WERI-Rb-1 (cell line): Measurements from ENCODE around the gene LMF2.

ENCODE experiments used
- DNase-seq: peaks from one replicate; pipeline ENCODE4 v3.0.0-alpha.2; 2020
- H3K27ac ChIP-seq: fragments of 250-450 bp; sonication (Bioruptor Pico); 2 replicates; pipeline ENCODE4 v1.5.1; 2020; ENCODE audit warnings: mild to moderate bottlenecking, moderate library complexity
- H3K27me3 ChIP-seq: fragments of 250-450 bp; sonication (Bioruptor Pico); 2 replicates; pipeline ENCODE4 v1.5.1; 2021; ENCODE audit warnings: mild to moderate bottlenecking, low read depth, moderate library complexity; ENCODE audit not compliant: insufficient read depth, severe bottlenecking
- H3K36me3 ChIP-seq: fragments of 250-450 bp; sonication (Bioruptor Pico); 2 replicates; pipeline ENCODE4 v1.5.1; 2020; ENCODE audit warnings: mild to moderate bottlenecking, moderate library complexity
- H3K4me3 ChIP-seq: 2 replicates; pipeline ENCODE4 v1.5.1; 2011; ENCODE audit warnings: low read depth, mild to moderate bottlenecking, control low read depth, low read length
- H3K9me3 ChIP-seq: fragments of 250-450 bp; sonication (Bioruptor Pico); 2 replicates; pipeline ENCODE4 v1.5.1; 2021; ENCODE audit warnings: mild to moderate bottlenecking, moderate library complexity; ENCODE audit not compliant: severe bottlenecking
- CTCF ChIP-seq: IDR thresholded peaks from 2 replicates; pipeline ENCODE4 v1.5.1; 2011; ENCODE audit warnings: low read depth, mild to moderate bottlenecking, control low read depth, inconsistent platforms, low read length

LMF2 gene

GRCh38 chr22:50507421-50507990, at the start of gene LMF2:
TSS of gene LMF2 (minus strand) at chr22:50507702. CDS start at chr22:50507675, 27 bp downstream.
- DNase-seq: peak; percentile 89
- H3K27ac ChIP-seq: peak within 1 kb of the TSS; percentile 99
- peaks cover 54% of the 10 kb centered on the region for H3K36me3 ChIP-seq
- peak within 1 kb of the TSS; percentile 97 for H3K4me3 ChIP-seq
- TF ChIP-seq CTCF: no peak
- H3K27me3 ChIP-seq: no peaks in the 10 kb centered on the region
- no peaks in the 10 kb centered on the region for H3K9me3 ChIP-seq

- Histone ChIP-seq H3K27me3 (no peaks in the 10 kb centered on the region), H3K9me3 (no peaks in the 10 kb centered on the region), H3K36me3 (no peaks in the 10 kb centered on the region), H3K27ac (no peak overlapping the region), H3K4me3 (no peak overlapping the region)
- no peak for DNase-seq
- no peak for TF ChIP-seq CTCF
Measured at GRCh38 chr22:50556703-50557102, 49.2 kb upstream of the LMF2 start.

- TF ChIP-seq CTCF: no peak
- H3K36me3 ChIP-seq: no peaks in the 10 kb centered on the region
- no peaks in the 10 kb centered on the region for H3K9me3 ChIP-seq
- no peak for DNase-seq
- H3K4me3 ChIP-seq: no peak overlapping the region
- H3K27ac ChIP-seq: no peak overlapping the region
- H3K27me3 ChIP-seq: no peaks in the 10 kb centered on the region
Measured at GRCh38 chr22:50553310-50553709, 45.8 kb upstream of the LMF2 start.

GRCh38 chr22:50551160-50551752, 43.8 kb upstream of the LMF2 start:
- Histone ChIP-seq H3K36me3 (no peaks in the 10 kb centered on the region), H3K27ac (no peak overlapping the region), H3K4me3 (no peak overlapping the region), H3K9me3 (no peaks in the 10 kb centered on the region), H3K27me3 (no peaks in the 10 kb centered on the region)
- DNase-seq: no peak
- no peak for TF ChIP-seq CTCF

- H3K36me3 ChIP-seq: no peaks in the 10 kb centered on the region
- H3K9me3 ChIP-seq: no peaks in the 10 kb centered on the region
- no peak overlapping the region for H3K4me3 ChIP-seq
- no peak overlapping the region for H3K27ac ChIP-seq
- TF ChIP-seq CTCF: no peak
- no peaks in the 10 kb centered on the region for H3K27me3 ChIP-seq
- no peak for DNase-seq
Measured at GRCh38 chr22:50550395-50550794, 42.9 kb upstream of the LMF2 start.
